A673 (cell line): ENCODE results near the gene TRAPPC6A.

ENCODE experiments used
- EZH2 ChIP-seq: fragments of 200-600 bp; sonication (generic); IDR thresholded peaks from 2 replicates; pipeline ENCODE4 v1.6.1; 2017; ENCODE audit warnings: borderline replicate concordance, low read depth, mild to moderate bottlenecking, mixed read lengths, antibody characterized with exemption, low read length; ENCODE audit not compliant: poor library complexity, severe bottlenecking
- TF ChIP-seq, protein P1 (sequence below): fragments of 300-800, 200-600 bp; sonication (generic); conservative IDR thresholded peaks from 2 replicates; pipeline ENCODE4 v1.5.1; 2017; ENCODE audit warnings: low read depth, mild to moderate bottlenecking, antibody characterized with exemption, low read length, moderate library complexity, mixed read lengths

DNA sequence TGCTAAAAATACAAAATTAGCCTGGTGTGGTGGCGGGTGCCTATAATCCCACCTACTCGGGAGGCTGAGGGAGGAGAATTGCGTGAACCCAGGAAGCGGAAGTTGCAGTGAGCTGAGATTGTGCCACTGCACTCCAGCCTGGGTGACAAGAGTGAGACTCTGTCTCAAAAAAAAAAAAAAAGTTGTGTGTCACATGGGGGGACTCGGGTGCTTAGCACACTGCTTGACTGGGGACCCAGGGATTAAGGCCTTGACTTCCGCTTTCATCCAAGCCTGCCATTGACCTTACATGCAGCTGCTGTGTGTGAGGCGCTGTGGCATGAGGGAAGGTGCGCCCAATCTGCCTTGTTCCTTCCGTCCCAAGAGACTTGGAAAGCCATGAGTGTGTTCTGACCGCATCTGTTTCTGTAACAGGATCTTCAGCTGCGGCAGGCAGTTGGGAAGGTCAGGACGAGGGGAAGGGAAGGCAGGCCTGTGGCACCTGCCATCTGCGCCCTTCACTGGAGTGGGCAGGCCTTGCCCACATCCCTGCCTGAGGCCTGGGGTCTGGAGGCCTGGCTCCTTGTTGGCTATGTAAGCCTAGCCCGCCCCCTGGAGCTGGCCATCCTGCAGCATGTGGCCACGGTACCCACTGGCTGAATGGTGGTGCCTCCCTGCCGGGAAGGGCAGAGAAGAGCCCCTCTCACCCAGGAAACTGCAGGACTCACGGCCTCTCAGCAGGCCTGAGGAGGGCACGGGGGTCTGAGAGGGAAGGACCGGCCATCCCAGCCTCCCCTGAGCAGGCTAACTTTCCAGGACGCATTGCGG lies 62.0 kb downstream of the TRAPPC6A start:
- TF ChIP-seq, protein P1, sequence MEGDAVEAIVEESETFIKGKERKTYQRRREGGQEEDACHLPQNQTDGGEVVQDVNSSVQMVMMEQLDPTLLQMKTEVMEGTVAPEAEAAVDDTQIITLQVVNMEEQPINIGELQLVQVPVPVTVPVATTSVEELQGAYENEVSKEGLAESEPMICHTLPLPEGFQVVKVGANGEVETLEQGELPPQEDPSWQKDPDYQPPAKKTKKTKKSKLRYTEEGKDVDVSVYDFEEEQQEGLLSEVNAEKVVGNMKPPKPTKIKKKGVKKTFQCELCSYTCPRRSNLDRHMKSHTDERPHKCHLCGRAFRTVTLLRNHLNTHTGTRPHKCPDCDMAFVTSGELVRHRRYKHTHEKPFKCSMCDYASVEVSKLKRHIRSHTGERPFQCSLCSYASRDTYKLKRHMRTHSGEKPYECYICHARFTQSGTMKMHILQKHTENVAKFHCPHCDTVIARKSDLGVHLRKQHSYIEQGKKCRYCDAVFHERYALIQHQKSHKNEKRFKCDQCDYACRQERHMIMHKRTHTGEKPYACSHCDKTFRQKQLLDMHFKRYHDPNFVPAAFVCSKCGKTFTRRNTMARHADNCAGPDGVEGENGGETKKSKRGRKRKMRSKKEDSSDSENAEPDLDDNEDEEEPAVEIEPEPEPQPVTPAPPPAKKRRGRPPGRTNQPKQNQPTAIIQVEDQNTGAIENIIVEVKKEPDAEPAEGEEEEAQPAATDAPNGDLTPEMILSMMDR, result no peak
- TF ChIP-seq EZH2, result no peak
